ENCODE measurements around the gene ZRANB1.

The ZRANB1 gene

DNA sequence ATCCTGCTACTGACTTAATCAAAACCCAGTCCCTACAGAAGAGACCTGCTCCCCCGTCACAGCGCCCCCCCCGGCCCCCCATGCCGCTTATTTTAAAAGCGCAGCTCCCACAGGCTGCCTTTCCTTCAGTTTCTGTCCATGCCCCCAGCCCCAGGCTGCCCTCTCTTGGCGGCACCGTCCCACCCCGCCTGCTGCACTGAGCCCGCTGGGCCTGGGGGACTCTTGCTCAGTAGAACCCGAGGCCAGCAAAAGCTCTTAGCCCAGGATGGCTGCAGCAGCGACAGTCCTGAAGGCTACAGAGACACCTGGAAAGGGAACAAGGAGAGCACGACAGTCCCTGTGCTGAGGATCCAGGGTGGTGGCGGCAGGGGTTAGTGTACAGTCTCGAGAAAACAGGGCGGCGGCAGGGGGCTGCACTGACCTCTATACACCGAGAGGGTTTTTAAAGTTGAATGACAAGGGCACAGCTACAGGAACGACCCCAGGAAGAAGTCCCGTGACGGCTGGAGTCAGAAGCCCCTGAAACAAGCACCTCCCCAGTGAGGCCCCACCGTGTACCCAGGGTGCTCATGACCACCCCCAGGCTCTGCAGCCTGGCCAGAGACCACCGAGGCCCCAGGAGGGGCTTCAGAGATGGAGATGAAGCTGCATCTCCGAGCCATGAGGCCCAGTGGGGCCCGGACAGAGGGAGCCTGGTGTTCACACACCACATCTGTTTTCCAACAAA, 54.4 kb downstream of the ZRANB1 start:
- no peak for DNase-seq

DNA sequence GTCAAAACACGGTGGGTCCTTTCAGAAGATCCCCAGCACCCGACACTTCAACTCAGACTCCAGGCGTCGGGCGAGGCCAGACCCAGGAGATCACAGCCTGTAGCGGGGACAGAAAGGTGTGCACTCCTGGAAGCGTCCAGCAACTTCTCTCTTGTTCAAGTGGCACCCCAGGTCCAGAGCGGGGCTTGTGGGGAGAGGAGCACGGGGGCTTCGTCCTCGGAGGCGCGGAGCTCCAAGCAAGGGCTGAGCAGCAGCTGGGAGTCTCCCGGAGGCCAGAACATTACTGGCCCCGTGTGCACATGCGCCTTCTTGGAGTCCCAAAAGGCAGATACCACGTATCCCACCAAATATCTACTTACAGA, 54.9 kb downstream of the ZRANB1 start:
- DNase-seq: no peak

DNA sequence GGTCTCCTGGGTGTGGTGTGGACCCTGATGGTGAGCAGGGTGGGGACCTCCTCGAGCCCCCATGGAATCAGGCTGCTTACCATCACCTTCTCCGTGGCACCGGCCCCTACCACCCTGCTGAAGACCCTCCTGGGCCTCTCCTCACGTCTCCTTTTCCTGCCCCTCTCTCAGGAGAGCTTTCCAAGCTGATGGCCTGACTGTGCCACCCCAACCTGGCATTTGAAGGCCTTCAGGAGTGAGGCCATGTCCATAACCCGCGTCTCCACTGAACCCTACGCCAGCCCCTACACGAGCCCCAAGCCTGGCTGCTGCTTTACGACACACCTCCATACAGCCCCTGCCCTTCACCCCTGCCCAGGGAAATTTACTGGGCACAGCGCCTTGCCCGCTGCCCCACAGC, 55.4 kb downstream of the ZRANB1 start:
- no peak for DNase-seq

DNA sequence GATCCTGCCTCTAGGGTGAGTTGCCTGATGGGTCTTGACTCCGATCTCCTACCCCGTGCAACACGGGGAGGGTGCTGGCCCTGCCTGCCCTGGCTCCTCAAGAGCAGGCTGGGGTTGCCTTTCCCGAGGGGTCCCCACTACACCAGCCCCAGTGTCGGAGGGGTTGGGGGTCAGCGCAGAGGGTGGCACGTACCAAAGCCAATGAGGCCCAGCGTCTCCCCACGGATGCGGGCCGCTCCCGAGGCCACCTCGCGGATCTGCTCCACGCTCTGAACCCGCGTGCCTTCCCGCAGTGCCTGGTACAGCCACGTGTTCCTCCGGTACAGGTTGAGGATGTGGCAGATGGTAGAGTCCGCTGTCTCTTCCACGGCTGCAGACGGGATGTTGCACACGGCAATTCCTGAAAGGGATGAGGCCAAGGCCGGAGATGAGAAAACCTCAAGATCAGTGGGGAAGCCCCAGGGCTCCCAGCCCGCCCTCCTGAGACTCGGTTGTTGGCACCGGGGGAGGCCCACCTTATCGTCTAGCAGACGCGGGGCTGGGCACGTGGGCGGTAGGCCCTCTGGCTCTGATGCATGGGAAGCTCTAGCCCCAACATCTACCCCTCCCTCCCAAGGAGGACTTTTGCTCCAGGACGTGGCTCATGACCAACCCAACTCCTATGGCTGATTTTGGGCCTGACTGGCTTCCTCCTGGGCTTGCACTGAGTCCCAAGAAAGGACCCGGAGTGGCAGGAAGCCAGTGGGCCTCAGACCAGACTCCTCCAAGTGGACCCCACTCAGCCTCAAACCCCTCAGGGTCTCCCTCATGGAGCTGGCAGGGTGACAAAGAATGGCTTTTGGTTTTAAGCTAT, 56.1 kb downstream of the ZRANB1 start:
- DNase-seq: no peak

DNA sequence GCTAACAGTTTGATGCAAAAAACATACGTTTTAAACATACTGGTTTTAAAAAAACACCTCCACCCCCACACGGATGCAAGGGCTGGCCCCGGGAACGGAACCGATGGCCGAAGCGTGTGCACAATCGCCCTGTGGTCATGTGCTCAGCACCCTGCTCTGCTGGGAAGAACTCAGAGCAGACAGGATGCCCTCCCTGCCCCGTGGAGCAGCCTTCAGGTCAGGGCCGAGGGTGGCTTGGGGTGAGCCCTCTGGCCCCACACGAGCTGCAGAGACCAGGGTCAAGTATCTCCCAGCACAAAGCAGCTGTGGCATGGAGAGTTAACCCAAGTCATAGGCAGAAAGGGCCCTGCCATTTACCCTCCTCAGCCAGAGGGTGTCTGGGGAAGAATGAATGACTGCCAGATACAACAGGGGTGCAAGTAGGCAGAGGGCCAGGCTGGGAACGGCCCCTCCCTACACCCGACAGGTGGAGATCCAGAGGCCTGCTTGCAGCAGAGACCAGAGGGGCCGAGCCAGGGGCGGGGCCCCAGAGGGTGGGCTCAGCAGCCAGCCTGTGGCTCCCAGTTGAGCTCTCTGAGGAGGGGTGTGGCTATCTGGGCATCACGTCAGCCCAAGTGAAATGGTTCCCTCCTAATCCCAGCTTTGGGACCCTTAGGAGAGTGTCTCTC, 56.8 kb downstream of the ZRANB1 start:
- no peak for DNase-seq

DNA sequence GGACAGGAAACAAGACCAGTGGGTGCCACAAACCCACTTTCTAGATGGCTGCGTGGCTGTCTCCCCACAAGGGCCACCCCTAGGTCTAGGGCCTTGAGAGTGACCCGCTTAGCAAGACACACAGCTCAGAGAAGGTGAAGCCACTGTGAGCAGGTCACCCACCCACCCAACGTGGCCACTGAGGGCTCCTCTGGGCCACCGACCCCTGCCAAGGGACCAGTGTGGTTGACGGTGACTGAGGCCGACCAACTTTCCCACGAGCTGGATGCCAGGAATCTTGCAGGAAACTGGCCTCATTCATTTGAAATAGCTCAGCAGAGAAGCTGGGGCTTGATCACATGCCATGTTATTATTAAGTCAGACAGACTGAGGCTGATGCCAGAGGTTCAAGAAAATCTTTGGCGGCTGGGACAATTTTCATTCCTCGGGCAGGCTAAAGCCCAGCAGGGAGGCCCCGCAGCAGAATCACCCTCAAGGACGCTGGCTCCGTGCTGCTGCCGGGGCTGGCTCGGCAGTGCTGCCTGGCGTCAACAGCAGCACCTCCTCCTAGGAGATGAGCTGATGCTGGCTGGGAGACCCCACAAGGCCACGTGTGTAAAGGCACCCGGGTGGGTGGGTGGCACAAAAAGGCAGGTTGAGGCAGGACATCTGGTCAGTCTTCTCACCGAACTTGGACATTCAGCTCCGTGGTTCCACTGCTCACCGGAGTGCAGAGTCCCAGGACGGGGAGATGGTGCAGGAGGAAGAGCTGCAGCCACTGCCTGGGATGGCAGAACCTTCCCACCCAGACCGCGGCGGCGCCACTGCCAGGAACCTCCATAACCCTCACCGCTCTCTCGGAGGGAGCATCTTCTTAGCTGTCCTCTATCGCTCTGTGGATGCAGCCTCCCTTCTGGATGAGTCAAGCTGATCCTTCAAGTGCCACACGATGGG, 57.8 kb downstream of the ZRANB1 start:
- DNase-seq: no peak

DNA sequence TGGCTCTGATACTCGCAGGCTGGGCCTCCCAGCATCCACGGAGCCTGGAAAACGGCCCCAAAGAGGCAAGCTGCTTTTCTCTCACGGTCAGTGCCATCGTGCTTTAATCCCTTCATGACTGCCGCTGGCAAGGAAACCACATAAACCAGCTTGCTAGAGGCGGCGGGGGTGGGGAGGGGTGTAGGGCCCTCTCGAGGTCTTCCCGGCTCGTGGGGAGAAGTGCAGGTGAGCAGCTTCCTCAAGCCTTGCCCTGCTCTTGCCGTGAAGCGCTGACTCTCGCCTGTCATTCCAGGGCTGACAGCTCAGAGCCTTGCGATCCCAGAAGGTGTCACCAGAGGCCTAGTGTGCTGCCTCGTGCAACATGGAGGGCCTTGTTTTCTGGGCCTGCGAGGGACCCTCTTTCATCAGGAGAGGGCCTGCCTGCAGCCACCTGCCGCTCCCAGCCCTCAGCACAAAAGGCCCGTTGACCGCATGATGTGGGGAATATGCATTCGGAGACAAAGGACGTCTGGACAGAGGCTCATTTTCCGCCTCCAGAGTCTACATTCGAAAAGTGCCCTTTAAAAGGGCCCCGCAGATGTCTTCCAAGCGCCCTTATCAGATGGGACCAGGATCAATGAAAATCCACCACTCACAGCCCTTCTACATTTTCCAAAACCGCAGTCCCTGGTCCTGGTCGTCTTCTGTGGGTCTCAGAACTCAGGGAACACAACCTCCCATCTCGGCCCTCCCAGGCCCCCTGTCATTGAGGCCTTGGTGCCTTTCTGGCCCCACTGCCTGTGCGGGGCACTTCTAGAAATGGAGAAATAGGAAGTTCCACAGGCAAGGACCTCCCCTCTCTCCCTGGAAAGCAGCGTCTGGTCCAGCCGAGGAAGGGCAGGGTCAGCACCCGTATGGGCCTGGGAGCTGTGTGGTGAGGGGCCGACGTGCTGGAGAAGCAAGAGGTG, 58.7 kb downstream of the ZRANB1 start:
- DNase-seq: no peak

DNA sequence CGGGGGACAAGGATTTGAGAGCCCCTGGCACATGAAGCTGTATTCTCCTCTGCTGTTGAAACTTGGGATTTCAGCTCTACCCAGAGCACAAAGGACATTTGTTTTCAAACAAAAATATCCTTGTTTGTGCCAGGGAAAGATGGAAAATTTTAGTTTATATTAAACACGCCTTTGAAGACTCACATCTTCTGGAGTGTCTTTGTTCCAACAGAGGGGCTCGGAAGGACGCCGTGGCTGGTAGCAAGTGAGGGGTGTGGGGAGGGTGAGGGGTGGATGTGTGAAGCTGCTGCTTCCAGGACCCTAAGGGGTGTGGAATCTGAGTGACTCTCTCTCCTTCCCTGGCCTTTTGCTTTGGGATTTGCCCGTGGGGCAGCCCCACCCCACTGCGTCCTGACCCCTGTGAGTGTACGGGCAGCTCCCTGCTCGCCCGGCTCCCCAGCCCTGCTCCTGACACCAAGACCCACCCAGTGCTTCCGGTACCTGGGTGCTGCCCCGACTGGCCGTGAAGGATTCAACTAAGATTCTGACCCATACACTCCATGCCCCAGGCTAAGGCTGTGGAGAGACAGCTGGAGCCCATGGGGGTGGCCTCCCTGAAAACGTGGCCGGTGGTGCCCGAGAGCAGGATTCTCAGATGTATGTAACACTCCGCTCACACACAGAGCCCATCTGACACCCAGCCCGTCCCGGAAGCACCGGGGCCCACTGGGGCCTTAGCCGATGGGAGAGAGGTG, 59.6 kb downstream of the ZRANB1 start:
- no peak for DNase-seq

DNA sequence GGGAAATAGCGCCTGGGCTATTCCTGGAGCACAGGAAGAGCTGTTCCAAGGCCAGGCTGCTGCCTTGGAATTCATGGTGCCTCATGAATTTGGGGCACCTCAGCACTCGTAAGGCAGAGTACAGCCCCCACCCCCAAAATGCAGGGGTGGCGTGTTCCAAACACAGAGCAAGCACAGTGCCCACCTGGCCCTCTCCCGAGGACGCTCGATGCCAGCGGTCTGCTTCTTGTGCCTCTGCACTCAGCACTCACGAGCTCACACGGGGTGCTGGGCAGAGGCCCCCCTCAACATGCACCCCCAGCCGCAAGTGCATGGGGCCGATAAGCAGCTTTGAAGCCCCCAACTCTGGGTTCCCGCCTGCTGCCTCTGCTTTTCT, 60.1 kb downstream of the ZRANB1 start:
- no peak for DNase-seq

DNA sequence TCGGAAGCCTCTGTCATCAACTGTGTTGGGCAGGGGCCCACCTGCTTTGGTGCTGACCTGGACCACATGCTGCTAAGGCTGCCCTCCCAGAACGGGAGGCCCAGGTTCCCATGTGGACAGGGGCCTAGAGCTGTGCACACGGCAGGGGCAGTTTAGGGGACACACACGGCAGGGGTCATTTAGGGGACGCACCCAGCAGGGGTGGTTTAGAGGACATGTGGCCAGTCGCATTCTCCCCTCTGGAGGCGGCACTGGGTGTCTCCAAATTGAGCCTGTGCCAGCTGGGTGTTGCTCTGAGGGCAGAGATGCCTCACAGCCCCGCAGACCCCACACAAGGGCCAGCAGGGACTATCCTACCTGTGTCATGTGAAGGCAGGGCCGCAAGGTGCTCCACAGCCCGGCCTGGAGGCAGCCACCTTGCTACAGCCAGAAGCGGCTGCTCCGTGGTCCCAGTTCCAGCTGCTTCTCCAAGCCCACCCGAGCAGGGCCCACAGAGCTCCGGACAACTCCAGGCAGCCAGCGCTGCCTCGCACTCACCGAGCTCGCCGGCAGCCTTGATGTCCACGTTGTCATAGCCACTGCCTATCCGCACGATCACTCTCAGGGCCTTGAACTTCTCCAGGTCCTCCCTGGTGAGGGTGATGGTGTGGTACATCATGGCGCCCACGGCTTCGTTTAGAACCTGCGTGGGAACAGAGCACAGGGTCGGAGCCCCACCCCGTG, 60.7 kb downstream of the ZRANB1 start:
- no peak for DNase-seq

DNA sequence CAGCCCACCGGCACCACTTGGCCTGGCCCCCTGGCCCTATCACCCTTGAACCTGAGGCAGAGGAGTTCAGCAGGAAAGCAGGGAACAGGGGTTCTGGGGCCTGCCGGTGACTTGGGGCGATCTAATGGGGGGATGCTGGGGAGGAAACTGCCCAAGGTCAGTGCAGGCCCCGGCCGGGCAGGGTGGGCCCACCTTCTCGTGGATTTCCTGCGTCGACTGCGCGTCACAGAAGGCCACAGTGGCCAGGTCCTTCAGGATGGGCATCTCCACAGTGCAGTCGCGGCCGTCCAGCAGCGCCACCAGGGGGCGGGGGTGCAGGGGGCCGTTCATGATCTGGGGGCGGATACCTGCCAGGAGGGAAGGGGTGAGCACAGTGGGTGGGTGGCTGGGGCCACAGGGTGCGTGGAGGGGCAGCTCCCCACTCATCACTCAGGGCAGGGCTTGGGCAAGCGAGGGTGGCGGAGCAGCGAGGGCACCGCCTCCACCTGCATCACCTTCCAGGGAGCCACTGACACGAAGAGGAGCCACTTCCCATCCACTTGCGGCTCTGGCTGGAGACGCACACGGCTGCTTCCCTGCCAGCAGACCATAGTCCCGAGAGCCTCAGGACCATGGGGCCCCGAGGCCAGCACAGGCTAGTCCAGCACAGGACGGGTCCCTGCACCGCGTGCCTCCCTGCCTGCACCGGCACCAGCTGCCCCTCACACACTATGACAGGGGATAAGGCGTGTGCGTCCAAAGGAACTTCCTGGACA, 61.4 kb downstream of the ZRANB1 start:
- no peak for DNase-seq

DNA sequence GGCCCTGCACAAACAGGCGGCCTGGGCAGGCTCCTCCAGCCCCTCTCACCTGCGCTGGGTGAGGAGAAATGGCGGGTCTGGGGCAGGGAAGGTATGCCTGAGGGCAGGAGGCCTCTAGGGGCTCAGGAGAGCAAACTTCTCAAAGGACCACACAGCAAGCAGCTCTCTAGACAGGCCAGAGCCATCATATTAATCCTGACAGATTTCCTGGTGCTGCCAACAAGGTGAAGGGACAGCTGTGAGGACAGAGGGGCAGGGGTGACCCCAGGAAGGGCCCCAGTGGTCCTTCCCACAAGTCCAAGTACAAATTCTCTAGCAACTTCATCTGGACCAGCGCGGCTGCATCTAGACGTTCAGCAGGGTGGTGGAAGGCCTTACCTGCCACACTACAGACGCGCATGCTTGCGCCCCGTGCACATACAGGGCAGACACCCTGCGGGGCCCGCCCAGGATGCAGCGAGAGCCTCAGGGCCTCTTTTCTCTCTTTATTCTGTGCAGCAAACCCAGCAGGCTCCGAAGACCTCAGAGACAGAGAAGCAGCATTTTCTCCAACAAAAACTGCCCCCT, 62.1 kb downstream of the ZRANB1 start:
- DNase-seq: no peak

DNA sequence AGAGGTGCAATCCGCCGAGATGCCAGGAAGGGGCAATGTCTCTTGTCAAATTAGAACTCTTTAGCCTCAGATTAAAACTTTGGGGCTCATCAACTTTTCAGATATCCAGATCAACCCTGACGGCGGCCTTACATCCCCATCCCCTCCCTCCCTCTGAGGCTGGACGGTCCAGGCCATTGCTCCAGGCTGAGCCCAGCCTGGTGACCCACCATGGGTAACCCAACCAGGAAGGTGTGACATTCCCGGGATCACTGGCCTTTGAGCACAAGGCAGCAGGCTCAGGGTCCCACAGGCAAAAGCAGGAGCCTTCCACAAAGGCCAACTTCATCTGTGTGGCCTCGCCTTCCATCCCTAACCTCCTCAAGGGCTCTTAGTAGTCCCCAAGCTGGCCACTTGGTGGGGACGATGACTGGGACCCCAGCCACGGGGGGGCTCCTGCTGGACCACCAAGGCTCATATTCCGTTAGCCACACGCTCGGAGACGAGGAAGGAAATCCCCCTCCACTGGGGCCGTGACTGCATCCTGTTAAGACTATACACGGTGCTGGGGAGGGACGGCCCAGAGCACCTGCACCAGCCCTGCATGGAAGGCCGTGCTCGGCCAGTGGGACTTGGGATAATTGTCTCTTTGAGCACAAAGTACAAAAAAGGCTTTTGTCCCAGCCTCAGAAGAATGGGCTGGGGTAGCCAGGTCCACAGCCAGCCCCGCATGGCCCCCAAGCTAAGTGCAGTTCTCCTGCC, 62.8 kb downstream of the ZRANB1 start:
- DNase-seq: no peak

DNA sequence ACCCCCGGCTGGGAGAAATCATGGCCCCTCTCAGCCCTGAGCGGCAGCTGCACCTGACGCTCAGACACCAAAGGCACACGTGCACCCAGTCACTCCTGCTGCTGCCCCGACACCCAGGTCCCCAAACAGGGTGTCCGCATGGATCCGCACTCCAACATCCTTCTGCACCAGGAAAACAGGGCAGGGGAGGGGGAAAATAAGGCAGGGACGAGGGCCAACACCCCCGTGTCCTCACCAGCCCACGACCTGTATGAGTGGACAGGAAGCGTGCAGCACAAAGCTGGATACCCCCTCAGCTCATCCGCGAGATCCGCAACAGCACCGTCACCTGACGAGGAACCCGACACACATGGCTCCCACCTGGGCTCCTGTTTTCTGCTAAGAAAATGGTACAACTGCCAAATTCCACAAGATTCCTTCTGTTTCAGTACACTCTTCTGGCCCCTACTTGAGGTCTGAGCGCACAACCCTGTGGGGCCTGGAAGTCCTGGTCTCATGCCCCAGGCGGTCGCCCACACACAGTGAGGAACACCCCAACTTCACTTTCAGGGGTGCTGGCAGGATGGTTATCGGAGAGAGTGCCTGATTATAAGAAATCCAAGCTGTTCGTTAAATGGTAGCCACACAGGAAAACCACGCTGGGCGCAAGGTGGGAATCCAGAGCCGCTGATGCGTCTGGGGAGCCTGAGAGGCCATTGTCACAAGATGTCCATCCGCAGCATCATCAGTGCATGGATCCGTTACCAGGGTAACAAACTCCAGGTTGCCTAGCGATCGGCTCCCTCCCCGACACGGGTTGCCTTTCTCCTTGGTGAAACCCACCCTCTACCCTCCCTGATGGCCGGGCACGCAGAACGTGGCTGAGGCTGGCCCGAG, 63.6 kb downstream of the ZRANB1 start:
- DNase-seq: no peak

DNA sequence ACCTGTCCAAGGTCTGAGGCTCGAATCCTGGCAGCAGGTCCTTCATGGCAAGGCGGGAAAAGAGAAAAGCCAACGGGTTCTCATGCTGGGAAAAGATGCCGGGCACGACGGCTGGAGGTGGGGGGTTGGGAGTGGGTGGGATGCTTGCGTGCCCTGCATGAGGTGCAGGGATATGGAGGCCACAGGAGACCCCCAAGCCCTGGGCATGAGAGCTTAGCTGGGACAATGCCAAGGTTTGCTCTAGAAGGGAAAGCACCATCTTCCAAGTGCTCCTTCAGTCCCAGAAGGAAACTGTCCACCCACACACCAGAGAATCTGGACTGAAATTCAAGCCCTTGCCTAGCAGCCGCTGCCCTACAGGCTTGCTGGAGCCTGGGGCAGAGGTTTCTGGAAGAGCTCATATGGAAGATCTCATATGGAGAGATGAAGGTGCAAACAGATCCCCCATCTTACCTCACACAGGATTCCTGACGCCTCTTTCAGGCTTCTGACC, 64.3 kb downstream of the ZRANB1 start:
- DNase-seq: no peak

DNA sequence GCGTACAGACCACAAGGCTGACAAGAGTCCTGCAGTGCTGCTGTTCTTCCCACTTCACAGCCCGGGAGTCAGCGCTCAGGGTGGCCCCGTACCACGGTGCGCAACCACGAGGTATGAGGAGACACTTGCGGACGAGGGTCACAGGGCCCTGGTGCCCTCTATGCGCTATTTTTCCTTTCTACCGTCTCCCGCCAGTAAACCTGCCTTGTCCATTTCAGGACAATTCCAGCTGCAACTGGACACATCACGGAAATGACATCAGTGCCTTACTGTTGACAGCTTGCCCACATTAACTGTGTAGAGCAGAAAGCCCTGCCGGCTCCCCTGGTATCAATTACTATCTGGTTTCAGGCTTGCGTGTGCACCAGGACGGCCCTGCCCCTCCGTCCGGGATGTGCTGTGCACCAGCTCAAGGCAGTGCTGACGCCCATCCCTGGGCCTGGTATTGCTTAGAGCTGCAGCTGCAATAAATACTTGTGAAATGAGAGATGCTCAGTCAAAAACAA, 65.1 kb downstream of the ZRANB1 start:
- DNase-seq: no peak

DNA sequence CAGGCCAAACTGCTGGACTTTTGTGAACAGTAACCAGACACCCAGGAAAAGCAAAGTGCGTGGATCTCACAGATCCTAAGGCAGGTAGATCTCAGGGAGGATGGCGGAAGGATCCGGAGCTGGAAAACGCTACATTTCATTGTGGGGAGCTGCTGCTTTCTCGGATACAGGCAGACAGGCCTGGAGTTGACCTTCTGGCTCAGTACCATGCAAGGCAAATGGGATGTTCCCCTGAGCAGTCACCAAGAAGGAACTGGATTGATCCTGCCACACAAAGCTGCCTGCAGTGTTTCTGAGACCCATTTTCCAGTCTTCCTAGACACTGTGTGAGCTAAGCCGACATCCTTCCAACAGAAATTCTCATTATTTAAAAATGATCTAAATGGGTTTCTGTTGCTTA, 65.5 kb downstream of the ZRANB1 start:
- DNase-seq: no peak

Measured in activated naive CD4-positive, alpha-beta T cell (primary cell).